Fibroblast of skin of right quadriceps (primary cell): ENCODE results near the gene STK24.
A peak's percentile ranks its signal among the peaks of the same experiment; 100 is the strongest.

Experiments used
- DNase-seq: peaks from one replicate; pipeline ENCODE4 v3.0.0-alpha.2; 2013

The STK24 gene

DNA sequence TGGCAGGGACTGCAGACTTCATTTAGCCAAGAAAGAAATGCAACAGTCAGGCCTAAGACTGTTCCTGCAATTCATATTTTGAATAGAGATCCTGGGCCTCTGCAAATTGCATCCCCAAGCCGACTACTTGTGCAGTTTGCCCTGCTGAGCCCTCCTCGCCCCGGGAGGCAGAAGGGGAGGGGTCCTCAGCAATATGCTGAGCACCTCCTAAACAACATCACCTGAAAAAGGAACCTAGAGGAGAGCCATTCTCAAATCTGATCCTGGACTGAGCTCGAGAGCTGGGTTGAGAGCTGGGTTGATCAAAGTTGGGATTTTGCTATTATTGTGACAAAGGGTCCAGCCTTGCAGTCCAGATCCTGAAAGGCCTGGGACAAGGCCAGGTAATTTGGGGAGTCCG, 129.8 kb downstream of the STK24 start:
- DNase-seq: no peak

DNA sequence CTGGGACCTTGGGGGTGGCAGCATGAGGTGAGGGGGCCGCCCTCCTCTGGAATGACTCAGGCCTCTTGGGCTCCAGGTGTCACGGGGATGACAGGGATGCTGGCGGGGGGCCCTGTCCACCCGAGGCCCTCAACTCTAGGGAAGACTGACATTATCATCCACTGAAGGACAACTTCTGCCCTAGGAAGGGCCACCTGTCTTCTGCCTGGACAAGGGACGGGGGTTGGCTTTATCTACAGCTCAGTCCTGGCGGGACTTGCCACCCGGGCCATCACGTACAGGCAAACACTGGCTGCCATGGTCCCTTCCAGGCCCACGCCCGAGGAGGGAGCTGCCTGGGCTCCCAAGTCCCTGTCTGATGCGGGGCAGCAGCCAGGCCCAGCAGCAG, 130.7 kb downstream of the STK24 start:
- DNase-seq: no peak

DNA sequence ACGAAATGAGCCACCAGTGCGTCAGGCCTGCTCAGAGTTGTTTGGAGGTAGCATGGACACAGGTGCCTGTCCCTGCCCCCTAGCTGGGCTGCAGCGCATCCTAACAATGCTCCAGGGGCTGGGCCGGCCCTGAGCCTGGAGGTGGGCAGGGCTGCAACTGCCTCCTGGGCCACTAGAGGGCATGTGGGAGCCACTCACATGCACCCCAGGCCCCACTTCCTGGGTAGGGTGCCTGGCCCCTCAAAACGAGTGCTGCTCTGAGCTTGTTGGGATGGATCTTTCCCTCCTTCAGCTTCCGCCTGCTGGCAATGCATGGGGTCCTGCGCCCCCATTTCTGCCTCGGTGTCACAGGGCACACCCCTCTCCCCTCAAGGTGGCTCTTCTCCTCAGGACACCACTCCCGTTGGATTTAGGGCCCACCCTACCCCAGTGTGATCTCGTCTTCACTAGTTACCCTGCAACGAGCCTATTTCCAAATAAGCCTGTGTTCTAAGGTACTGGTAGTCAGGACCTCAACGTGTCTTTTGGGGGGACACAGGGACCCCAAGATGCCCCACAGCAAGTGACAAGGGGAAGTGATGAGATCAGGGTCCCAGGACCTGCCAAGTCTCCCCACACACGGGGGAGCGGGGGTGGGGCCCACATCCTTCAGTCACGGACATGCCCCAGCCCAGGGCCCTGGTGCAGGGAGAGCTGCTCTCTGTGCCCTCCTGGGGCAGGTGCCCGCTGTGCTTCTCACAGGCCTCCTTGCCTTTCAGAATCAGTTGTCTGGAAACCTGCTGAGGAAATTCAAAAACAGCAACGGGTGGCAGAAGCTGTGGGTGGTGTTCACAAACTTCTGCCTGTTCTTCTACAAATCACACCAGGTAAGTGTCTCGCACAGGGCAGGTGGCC, 131.3 kb downstream of the STK24 start:
- DNase-seq: peak; percentile 49

- DNase-seq: no peak
Observed at GRCh38 chr13:98444381-98444780, 132.5 kb downstream of the STK24 start.

GRCh38 chr13:98443800-98444325, 133.0 kb downstream of the STK24 start:
- DNase-seq: no peak

GRCh38 chr13:98443329-98443728, 133.6 kb downstream of the STK24 start:
- peak; percentile 85 for DNase-seq

DNA sequence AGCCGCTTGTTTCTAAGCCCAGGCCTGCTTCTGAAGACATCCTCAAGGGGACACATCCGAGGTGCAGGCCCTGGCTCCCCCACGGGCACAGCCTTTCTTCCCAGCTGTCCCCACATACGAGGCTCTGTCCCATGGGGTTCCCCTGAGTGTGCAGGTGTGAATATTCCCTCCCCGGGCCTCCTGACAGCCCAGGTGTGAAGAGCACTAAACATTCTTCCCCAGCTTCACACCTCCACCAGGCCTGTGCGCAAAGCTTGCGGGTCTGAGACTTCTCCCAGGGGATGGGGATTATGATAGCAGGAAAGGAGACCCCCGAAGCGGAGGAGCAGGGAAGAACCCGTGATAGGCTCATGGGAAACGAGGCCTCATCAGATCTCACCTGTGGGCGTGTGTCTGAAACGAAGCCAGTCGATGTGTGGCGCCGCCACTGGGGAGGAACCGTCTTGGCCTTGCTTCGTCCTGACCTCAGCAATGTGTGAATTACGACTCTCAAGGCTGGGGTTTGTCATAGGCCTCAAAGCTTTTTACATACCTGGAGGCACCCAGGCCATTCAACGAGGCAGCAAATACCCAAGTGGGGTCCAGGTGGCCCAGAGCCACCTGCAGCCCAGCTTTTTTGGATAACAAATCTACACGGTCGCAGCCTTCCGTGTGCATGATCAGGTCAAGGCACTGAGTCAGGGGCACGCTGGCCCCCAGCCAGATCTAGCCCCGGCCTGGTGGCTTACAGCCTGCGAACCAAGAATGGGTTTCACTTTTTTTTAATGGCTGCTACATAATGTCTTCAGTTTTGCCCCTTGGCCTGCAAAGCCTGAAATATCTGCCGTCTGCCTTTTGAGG, 134.3 kb downstream of the STK24 start:
- no peak for DNase-seq

DNA sequence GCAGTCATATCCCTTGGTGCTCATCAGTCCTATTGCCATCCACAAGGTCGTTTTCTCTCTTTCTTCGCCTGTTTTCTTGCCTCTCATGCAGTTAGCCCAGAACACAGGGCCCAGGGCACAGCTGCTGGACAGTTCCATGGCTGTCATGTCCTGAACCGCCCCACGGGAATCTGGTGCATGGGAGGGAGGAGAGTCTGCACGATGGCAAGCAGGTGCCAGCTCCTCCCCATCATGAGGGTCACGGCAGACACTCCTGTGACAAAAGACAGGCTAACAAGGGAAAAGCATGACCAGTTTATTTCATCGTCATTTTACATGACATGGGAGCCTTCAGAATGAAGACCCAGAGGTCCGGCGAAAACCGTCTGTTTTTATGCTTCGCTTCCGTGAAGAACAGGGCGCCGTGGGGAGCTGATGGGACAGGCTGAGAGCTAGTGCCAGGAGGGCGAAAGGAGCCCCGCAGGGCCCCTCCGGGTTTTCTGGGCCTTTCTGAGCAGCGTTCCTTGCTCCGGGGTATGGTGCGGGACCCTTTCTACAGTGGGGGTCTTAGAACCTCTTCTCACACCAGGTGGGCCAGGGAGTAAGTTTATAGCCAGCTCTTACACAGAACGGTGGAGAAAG, 135.7 kb downstream of the STK24 start:
- no peak for DNase-seq

GRCh38 chr13:98440390-98441055, 136.4 kb downstream of the STK24 start:
- DNase-seq: no peak

- no peak for DNase-seq
Observed at GRCh38 chr13:98439896-98440295, 137.0 kb downstream of the STK24 start.

GRCh38 chr13:98439126-98439828, 137.6 kb downstream of the STK24 start:
- no peak for DNase-seq

- DNase-seq: no peak
Observed at GRCh38 chr13:98438246-98439125, 138.4 kb downstream of the STK24 start.

DNA sequence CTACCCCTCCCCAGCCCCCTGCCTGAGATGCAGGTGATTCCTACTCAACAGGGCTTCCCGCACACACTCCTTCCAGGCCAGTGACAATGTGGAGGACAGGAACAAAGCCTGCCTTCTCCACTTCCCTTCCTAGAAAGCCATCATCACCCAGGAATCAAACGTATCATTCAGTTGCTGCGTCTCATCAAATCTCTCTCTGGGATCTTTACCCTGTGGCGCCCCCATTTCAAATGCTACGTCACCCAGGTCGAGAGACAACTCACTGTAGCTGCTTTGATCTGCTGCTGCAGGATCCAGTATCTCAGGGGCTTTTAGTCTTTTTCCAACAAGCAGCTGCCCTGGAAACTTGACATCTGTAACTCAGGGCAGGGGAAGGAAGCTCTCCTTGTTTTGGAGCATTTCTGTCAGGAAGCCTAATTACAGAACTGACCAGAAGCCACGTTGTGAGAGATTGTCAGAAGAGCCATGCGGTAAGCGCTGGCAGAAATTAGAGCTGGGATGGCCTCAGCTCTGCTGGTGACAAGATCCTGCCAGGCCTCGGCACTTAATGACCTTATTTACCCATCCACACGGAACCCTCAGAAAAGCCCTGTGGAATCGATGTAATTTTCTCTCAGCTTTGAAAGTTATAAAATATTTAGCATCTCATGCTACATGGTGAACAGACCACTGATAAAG, 140.5 kb downstream of the STK24 start:
- DNase-seq: no peak

GRCh38 chr13:98435376-98435775, 141.5 kb downstream of the STK24 start:
- no peak for DNase-seq

DNA sequence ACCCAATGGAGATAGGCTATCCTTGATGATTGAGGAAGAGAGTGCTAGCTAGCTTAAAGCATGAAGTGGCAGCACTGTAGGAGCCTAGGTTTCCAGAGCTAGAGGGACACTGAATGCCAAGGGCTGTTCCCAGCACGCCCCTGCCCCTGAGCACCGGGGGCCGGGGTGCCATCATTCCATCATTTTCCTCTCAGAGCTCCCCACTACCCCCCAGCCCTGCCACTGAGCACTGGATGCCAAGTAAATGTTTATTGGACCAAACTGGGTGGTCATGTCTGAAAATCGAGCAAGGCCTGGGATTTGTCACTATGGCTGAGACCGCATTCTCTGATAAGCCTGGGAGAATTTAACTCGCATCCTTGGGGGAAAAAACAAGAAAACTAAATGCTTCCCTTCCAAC, 142.8 kb downstream of the STK24 start:
- DNase-seq: no peak

GRCh38 chr13:98433654-98434053, 143.3 kb downstream of the STK24 start:
- DNase-seq: no peak

DNA sequence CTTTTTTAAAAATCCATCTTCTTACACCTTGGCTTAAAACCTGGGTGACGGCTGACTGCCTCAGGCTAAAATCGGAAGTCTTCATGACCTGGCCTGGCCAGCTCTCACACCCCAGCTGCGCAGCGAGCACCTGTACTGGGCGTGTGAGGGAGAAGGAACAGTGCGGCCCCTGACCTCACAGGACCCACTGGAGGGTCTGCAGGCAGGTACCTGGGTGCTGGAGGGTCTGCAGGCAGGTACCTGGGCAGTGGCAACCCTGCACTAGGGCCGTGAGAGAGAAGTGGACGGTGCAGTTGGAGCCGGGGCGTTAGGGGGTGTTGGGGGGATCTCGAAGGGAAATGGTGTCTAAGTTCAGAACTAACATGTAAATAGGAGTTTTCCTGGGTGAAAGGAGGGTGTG, 144.3 kb downstream of the STK24 start:
- no peak for DNase-seq

DNA sequence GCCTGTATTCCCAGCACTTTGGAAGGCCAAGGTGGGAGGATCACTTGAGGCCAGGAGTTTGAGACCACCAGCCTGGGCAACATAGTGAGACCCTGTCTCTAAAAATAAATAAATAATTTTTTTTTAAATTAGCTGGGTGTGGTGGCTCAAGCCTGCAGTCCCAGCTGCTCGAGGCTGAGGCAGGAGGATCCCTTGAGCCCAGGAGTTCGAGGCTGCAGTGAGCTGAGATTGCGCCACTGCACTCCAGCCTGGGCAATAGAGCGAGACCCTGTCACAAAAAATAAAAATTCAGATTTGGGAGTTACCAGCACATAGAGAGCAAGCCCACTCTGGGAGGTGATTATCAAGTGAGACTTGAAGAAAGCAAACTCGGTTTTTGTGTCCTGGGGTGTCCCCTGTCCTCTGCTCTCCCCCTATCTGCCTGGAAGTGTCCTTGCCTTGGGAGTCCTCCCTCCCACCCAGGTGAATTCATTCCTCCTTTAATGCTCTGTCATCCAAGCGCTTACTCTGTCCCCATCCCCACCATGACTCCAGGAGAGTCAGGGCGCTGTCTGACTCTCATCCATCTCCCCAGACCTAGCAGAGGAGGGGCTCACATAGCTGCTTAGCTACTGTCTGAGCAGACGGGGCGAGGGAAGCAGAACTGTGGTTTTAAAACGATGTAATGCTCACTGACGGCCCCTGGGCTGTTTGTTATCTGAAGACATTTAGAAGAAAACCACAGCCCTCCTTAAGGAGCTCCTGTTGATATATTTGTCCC, 146.8 kb downstream of the STK24 start:
- peak; percentile 57 for DNase-seq

DNA sequence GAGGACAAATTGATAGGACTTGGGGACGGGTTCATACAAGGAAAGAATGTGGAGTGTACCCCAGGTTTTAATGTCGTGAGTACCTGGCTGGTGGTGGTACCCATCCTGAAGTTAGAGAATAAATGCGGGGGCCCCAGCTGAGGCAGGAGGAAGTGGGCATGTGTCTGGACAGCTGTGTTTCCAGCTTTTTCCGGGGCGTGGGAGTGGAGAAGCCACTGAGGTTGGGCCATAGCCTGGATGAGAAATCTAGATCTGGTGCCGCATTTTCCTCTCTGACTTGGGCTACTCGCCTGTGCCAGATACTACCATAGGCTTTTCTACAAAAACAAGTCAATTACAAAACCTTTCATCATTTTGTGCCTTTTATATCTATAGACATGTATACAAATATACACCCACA, 147.4 kb downstream of the STK24 start:
- DNase-seq: no peak

GRCh38 chr13:98429081-98429480, 147.8 kb downstream of the STK24 start:
- no peak for DNase-seq
